NCI-H345 (cell line): ENCODE data around the gene PISD.

Experiments
- DNase-seq: peaks from one replicate; lab custom pipeline; 2025; lab: John Stamatoyannopoulos, UW

PISD gene

DNA sequence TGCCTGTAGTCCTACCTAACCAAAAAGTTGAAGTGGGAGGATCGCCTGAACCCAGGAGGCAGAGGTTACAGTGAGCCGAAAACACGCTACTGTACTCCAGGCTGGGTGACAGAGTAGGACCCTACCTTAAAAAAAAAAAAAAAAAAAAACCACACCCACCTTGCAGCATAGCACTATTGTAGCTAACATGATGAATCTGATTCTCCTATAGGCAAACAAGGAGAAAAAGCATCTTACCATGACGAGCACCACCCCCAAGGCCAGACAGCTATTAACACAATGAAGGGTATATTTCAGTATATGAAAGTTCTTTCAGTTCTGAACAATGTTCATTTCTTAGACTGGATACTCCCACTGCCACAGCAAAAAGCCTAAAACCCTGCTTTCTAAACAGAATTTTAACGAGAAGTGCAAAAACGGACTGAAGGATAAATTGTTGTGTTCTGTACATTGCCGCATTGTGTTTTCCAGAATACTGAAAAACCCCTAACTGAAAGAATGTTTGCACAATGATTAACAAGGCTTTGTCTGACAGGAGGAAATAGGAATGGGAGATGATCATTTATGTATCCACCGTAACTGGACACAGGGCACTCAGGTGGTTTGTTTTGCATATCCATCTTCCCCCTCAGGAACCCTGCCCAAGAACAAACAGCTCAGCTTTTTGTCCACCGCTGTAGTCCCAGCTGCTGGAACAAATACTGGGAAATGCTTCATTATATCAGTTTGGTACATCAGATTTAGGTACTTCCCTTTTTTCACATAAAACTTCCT lies 8.9 kb downstream of the PISD start:
- DNase-seq: no peak

DNA sequence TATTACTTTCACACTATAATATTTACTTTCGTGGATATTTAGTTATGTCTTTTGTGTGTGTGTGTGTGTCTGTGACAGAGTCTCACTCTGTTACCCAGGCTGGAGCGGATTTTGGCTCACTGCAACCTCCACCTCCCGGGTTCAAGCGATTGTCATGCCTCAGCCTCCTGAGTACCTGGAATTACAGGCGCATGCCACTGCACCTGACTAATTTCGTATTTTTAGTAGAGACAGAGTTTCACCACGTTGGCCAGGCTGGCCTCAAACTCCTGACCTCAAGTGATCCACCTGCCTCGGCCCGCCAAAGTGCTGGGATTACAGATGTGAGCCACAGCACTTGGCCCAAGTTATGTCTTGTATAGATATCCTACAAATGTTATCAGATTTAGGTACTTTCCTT lies 9.9 kb downstream of the PISD start:
- DNase-seq: no peak

DNA sequence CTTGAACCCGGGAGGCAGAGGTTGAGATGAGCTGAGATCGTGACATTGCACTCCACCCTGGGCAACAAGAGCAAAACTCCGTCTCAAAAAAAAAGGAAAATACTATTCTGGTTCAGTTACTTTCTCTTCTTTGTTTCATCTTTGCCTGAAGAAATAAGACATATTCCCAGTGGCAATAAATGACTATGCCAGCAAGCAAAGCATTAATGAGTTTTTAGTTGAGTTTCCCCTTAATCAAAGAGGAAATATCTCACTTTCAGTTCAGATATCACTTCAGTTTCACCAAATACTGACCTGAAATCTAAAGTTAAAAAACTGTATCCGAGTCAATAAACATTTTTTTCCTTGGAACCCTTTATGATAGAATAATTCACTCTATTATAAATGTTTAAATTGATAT lies 10.4 kb downstream of the PISD start:
- no peak for DNase-seq

DNA sequence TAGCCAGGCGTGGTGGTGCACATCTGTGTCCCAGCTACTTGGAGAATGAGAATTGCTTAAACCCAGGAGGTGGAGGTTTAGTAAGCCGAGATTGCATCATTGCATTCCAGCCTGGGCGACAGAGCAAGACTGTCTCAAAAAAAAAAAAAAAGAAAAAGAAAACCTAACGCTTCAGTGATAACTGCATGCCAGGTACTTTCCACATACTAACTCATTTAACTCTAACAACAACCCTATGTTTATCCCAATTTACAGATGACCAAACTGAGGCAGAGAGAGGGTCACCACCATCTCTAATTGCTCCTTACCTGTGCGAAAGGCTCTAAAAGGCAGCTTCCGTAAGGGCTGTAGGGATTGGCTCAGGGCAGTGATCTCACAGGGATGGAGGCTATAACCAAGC lies 11.6 kb downstream of the PISD start:
- no peak for DNase-seq

DNA sequence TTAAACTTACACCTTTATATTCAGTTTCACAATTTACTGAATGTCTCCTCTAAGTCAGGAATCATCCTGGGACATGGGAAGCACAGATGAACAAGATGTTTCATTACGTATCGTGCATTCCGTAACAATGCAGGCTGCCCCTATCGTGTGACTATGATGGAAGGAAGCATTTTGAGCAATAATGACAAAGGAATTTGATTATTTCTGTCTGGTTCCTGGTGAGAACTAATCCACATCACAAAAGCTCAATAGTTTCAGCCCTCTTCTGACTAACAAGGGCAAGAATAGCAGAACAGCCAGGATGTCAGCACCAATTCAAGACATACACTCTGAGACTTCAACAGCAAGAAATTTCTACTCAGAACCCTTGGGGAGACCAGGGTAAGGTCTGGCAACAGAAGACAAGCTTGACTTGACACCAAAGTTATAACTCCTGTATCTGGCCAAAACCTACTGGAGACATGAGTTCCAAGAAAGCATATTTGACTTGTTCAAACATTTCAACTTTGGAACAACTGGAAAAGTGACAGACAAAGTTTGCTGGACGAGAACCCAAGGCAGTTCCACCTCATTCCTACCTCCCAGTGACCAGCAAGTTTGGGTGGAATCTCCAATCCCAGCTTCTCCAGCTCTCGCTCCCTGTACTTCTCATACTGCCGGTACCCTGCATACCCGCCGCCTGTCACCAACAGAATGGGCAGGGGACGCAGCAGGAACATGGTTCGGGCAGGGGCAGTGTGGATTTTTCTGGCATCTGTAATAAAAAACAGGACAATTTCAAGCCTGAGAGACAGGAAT lies 14.3 kb downstream of the PISD start:
- no peak for DNase-seq

DNA sequence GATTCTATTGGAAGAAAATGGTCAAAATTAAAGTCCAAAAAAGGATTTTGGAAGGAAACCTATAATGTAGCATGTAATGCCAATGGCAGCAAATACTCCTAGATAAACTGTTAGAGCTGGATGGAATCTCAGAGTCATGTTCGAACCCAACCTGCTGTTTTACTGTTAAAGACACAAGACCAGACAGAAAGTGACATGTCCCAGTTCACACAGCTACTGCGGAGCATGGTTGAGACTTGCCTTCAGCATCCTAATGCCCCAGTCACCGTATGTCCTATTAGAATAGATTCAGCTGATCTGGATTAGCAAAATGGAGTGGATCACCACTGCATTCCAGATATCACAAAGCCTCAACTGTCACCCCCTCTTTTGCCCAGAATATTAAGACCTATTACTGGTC lies 14.9 kb downstream of the PISD start:
- no peak for DNase-seq

DNA sequence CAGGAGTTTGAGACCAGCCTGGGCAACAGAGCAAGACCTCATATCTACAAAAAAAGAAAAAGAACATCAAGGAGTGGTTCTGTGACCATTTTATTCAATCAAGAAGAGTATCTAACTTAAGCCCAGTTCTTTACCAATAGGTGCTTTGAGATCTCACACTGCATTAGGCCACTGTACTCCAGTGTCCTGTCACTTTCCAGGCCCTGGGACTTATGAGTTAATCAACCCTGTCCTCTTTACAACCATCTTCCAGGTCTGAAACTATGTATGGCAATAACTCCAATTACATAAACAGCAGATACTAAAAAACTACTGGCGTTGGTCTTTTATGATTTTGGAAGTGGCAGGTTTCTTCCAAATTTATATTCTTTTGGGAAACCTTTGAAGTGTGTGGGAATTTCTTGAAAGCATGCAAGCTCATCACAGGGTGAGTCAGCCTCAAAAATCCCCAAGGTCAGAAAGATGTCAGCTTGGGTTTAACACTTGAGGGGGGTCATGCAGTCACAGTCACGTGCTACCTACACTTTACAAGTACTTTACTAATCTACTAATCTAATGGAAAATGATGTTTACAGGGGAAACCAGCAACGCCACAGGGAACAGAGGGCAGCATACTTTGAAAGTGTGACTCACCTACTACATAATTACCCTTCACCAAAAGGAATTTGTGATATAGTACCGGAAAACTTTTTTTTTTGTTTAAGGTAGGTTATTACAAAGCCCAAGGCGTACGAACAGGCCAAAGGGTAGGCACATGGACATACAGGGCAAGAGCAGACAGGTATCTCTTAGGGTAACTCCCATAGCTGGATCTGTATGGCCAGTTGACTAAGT lies 15.6 kb downstream of the PISD start:
- no peak for DNase-seq

DNA sequence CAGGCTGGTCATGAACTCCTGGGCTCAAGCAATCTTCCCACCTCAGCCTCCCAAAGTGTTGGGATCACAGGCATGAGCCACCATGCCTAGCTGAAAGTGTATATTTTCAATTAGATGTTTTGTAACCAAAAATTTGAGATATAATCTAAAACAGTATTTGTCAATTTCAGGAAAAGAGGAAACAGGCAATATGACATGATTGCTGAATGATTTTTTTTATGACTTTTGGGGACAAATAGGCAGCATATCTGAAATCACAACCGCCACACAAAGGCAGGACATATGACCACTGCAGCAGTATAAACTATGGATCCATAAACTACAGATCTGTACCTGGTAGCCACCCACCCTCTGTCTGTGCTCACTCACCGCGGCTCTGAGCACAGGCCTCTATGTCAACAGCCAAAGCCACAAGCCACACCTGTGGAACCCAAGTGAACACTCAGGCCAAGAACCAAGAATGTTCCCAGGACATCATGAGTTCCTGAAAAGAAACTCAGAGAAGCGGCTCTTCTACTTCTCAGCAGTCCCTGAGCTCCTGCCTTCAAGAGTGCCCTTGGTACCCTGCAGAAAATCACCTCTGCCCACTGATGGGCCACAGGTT lies 22.5 kb downstream of the PISD start:
- no peak for DNase-seq

DNA sequence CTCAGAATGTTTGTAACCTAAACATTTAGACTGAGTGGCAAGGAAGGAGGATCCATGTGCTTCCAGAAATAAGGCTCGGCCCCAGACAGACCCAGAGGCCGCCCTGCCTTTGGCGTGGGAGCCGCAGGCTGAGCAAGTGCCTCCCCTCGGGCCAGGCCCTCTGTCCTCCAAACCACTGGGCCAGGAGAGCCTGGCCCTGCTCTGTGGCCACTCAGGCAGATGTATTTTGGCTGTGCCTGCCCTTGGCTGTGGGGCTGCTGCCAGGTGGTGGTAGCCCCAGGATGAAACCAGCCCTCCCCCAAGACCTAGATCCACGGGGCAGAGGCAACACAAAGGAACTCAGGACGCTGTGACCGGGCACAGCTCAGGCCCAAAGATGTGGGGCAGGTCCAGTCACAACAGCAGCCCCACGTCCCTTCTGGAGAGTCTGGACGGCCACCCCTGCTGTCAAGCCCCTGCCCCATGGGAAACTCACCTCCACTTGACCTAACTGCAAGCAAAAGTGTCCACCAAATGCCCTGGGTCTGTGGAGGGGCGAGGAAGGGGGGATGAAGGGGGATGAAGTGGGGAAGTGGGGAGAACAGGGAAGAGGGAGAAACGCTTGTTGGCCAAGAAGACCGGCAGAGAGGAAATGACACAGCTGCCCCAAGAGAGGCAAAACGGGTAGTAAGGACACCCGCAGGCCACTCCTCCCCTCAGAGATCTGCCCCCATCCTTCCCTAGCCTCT lies 24.0 kb downstream of the PISD start:
- no peak for DNase-seq

DNA sequence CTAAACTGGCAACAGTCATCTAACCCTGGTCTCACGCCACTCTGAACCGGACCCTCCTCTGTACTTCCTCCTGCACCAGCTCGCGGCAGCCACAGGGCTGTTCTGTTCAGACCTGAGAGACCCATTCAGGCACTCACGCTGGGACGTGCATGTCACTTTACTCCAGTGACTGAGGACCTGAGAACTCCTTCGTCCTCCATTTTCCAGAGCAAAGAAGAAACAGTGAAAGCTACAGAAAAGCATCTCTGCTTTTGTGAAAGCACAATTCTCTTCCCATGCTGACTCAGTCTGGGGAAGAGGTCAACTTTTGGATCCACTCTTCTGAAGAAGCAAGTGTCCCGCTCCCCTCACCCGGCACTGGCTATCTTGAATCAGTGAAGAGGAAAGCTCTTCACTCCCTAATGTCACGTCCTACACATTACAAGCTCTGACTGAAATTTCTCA lies 24.5 kb downstream of the PISD start:
- DNase-seq: no peak

DNA sequence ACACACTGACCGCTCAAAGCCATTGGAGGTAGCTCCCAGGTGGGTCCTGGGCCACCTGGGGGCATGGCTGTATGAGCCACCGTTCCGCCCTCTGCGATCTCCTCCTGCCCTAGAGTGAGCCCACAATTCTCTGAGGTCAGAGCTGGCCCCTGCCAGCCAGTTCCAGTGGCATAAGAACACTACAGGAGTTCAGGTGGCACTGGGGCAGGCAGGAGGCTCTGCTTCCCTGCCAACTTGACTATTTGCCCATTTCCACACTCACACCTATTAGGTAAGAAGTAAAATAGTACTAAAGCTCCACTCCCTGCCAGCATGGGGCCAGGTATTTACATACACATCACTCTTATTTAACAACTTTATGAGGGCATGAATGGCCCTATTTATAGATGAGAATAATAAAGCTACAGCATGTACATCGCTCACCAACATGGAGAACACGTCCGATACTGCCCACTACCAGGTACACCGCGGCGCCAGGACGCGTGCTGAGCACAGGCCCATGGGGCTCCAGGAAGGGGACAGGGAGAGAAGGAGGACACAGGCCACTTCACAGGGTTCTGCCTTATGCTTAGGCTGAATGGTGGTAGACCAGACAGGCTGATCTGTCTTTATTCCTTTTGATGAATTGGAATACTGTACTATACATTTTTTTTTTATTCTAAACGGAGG lies 26.2 kb downstream of the PISD start:
- DNase-seq: no peak

DNA sequence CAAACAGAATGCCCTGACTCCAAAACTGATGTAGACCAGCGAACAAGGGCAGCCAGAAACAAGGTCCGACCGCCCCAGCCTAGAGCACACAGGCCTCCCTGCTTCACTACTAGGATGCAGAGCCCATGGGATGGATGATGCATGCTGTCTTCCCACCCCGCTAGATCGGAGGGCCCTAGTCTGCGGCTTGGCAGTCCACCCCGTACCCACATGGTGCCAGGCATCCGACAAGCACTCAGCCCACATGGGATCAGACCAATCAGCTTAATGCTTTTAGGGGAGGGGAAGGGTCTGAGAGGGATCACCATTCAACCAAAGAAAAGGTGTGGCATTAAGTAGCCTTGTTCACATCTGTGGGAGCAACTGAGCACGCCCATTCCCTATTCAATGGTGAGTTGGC lies 30.6 kb downstream of the PISD start:
- no peak for DNase-seq

DNA sequence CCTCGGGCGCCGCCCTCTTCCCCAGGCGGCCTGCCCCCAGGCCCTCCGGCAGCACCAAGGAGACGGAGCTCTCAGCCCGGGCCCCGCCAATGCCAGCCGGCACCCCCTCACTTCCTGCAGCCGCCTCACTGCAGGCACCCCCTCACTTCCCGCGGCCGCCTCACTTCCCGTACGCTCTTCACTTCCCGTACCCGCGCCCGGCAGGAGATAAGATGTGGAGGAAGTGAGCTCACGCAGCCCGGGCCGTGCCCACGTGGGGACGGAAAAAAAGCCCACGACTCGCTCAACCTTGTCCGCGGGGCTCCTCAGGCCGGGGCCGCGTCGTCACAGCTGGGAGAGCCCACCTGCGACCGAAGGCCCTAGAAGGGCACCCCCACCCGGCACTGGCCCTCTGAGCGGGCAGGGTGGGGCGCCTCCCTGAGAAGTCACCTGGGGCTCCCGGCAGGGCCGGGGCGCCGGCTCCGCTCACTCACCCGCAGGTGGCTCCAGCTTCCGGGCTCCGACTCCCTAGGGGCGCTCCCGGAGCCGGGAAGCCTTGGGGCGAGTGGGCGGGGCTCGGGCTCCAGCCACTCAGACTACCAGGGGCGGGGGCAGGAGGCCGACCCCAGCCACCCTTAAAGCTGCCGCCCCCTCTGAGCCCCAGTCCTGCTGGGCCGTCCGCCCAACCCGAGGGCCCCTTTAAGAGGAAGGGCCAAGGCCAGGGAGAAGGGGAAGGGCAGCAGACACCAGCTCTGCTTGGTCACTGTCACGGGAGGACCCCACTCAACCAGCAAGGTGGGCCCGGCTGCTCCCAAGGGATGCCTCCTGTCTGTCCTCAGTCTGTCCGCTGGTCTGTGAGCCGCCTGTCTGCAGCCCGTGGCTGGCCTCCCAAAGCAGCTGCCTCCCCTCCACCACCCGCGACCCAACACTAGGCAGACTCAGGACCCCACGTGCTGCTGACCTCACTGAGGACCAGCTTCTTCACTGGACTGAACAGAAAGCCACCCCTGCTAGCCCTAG lies 31.4 kb downstream of the PISD start:
- peak; percentile 65 for DNase-seq

DNA sequence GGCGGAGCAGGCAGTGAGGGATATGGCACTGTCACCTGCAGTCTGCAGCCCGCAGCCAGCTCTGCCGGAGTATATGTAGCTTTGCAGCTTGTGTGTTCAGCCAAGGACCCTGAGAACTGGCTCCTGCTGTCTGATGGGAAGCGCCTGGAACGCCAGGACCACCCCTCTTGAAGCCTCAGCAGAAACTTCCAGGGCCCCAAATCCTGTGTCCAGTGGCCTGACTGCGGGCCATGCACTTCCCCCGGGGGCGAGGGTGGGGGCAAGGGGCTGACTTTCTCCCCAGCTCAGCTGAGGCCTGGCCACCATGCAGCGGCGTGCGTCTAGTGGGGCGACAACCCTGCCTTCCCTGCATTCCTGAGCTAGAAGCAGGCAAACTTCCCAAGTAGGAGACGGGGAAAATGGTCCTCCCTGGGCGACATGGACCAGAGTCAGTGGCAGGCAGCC lies 32.3 kb downstream of the PISD start:
- no peak for DNase-seq

DNA sequence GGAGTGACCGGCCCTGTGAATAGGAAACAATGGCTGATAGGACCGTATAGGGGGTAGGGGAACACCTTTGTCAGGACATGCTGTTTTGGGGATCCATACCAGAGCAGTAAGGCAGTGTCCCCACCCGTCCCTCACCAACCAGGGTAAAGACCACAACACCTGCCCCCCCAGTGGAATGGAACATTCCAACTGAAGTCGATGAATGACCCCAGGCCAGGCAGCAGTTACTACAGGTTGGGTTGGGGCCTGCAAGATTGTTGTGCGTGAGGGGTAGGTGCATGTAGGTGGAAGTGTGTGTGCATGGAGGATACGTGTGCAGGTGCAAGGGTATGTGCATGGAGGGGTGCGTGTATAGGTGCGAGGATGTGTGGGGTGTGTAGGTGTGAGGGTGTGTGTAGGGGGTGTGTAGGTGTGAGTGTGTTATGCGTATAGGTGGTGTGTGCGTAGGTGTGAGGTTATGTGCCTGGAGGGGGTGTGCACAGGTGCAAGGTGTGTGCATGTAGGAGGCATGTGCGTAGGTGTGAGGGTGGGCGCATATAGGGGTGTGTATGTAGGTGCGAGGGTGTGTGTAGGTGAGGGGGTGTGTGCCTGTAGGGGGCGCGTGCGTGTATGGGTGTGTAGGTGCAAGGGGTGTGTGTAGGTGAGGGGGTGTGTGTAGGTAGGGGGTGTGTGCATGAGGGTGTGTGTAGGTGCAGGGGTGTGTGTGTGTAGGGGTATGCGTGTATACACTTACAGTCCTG lies 32.9 kb downstream of the PISD start:
- DNase-seq: no peak

DNA sequence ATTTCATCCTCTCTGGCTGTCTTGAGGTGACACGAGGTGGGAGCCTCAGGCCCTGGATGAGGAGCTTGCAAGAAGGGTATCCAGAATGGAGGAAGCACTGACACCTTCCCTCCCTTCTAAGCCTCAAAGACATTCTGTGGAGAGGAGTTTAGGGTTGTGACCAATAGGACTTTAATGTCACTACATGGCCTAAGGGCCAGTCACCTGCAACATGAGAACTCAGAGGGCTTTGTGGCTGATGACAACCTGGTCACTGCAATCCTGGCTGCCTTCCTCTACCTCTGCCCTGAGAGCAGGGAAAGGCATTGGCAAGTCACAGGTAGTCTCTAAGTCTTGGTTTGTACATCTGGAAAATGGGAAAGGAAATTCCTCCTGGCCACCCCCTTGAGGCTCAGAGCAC lies 33.7 kb downstream of the PISD start:
- DNase-seq: no peak

DNA sequence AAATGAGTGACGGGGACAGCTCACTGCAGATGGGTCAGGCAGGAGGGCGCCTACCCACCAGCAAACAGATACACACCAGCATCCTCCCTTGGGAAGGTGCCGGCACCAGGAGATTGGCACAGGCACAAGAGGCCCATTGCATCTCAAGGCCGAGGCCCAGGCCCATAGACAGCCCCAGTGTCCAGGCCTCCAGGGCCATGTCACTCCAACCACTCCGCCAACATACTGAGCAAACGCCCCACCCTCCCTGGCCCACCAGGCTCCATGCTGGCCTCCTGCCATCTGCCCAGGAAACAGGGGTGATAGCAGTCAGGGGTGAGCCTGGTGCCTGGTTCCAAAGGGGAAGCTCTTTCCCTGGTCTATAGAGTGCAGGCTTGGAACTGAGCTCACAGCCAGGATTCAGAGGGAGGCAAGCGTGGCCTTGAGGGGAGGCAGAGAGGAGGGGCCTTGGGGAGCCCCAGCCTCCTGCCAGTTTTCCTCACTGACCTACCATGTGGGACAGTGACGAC lies 34.7 kb downstream of the PISD start:
- DNase-seq: no peak

DNA sequence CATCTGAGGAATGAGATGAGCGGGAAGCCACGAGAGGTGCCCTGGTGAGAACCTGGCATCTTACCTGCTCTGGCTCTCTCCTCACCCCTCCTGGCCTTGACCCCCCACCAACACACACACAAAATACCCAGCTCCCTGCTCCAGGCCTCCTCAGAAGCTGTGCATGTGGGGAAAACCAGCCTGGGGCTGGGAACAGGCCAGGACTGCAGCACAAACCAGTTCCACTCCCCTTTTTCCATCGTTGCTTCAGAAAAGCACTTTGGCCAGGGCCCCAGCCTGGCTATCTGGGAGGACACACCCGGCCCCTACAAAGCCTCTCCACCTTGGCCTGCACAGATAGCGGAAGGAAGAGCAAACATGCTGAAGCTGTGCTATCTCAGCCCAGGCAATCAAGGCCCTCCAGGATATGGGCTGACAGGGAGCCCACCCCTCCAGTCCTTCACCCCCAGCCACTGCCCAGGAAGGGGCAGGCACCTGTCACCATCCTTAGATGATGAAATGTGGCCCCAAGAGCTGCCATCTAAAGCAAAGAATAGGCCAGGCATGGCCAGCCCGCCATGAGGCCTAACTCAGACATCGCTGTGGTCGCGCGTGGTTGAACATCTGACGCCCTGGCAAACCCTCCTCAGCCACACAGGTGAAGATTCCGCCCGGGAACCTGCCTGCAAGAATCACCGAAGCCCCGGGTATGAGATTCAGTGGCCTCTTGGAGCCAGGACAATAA lies 35.4 kb downstream of the PISD start:
- DNase-seq: no peak
